ENCODE measurements around the gene GNPTG. TPM values are rescaled to one million over a fixed set of nuclear protein-coding genes. Genes with fewer than 3 reads are reported as not detected.

Gene GNPTG
- total RNA-seq, 2 donors from 2014 or later = 34.0 to 38.4 TPM

GRCh38 chr16:1367486-1368174, 15.9 kb downstream of the GNPTG start:
- Mint-ChIP-seq H3K27ac (no peak overlapping the region), H3K4me1 (no peaks in the 10 kb centered on the region), H3K9me3 (no peaks in the 10 kb centered on the region), H3K27me3 (ENCODE audit: insufficient read depth) (no peaks in the 10 kb centered on the region), H3K4me3 (no peak overlapping the region), H3K36me3 (ENCODE audit: low read depth) (peaks cover 36% of the 10 kb centered on the region)
- Histone ChIP-seq H3K9ac (ENCODE audit: extremely low read depth, low read length, poor library complexity, severe bottlenecking) (no peak overlapping the region), H3K36me3 (ENCODE audit: control insufficient read depth, insufficient read depth, low read length) (peaks cover 32% of the 10 kb centered on the region), H3K27ac (ENCODE audit: low read depth, low read length) (no peak overlapping the region), H3K27me3 (ENCODE audit: control insufficient read depth, insufficient read depth, low read length, poor library complexity, severe bottlenecking) (no peaks in the 10 kb centered on the region), H3K4me3 (ENCODE audit: low read length) (no peak overlapping the region), H3K4me1 (ENCODE audit: control insufficient read depth, insufficient read depth, low read length) (no peaks in the 10 kb centered on the region), H3K9me3 (ENCODE audit: control insufficient read depth, low read length) (no peaks in the 10 kb centered on the region)
- DNase-seq = no peak
- no peak for TF ChIP-seq CTCF (conservative IDR thresholded peaks at IDR 0.05)
- WGBS, 2 experiments (ENCODE audit: insufficient coverage in 1 of 2, insufficient read length in 1 of 2) = 97 to 98% methylated on average over 6 to 22 of the region's 27 CpGs

GRCh38 chr16:1371054-1371978, 19.6 kb downstream of the GNPTG start:
- Mint-ChIP-seq H3K27me3 (ENCODE audit: insufficient read depth) (no peaks in the 10 kb centered on the region), H3K9me3 (no peaks in the 10 kb centered on the region), H3K36me3 (ENCODE audit: low read depth) (peaks cover 18% of the 10 kb centered on the region), H3K27ac (no peak overlapping the region), H3K4me1 (no peaks in the 10 kb centered on the region), H3K4me3 (no peak overlapping the region)
- TF ChIP-seq CTCF (conservative IDR thresholded peaks at IDR 0.05) = no peak
- WGBS, 2 experiments (ENCODE audit: insufficient coverage in 1 of 2, insufficient read length in 1 of 2) = 96 to 97% methylated on average over 25 to 33 of the region's 33 CpGs
- no peak overlapping the region for H3K27ac ChIP-seq (ENCODE audit: low read depth, low read length)
- H3K36me3 ChIP-seq (ENCODE audit: control insufficient read depth, insufficient read depth, low read length) = peaks cover 6% of the 10 kb centered on the region
- no peak overlapping the region for H3K4me3 ChIP-seq (ENCODE audit: low read length)
- no peaks in the 10 kb centered on the region for H3K9me3 ChIP-seq (ENCODE audit: control insufficient read depth, low read length)
- H3K9ac ChIP-seq (ENCODE audit: extremely low read depth, low read length, poor library complexity, severe bottlenecking) = no peak overlapping the region
- no peak for DNase-seq
- H3K4me1 ChIP-seq (ENCODE audit: control insufficient read depth, insufficient read depth, low read length) = no peaks in the 10 kb centered on the region
- no peaks in the 10 kb centered on the region for H3K27me3 ChIP-seq (ENCODE audit: control insufficient read depth, insufficient read depth, low read length, poor library complexity, severe bottlenecking)

GRCh38 chr16:1372292-1372950, 20.7 kb downstream of the GNPTG start:
- H3K36me3 ChIP-seq (ENCODE audit: control insufficient read depth, insufficient read depth, low read length) = peaks cover 6% of the 10 kb centered on the region
- H3K27ac ChIP-seq (ENCODE audit: low read depth, low read length) = no peak overlapping the region
- Mint-ChIP-seq H3K36me3 (ENCODE audit: low read depth) (peaks cover 22% of the 10 kb centered on the region), H3K4me3 (no peak overlapping the region), H3K4me1 (no peaks in the 10 kb centered on the region), H3K27me3 (ENCODE audit: insufficient read depth) (no peaks in the 10 kb centered on the region), H3K27ac (no peak overlapping the region), H3K9me3 (no peaks in the 10 kb centered on the region)
- H3K4me1 ChIP-seq (ENCODE audit: control insufficient read depth, insufficient read depth, low read length) = no peaks in the 10 kb centered on the region
- H3K4me3 ChIP-seq (ENCODE audit: low read length) = no peak overlapping the region
- H3K9ac ChIP-seq (ENCODE audit: extremely low read depth, low read length, poor library complexity, severe bottlenecking) = no peak overlapping the region
- H3K27me3 ChIP-seq (ENCODE audit: control insufficient read depth, insufficient read depth, low read length, poor library complexity, severe bottlenecking) = no peaks in the 10 kb centered on the region
- no peak for DNase-seq
- WGBS, 2 experiments (ENCODE audit: insufficient coverage in 1 of 2, insufficient read length in 1 of 2) = 86 to 95% methylated on average over 3 to 18 of the region's 21 CpGs
- TF ChIP-seq CTCF (conservative IDR thresholded peaks at IDR 0.05) = no peak
- no peaks in the 10 kb centered on the region for H3K9me3 ChIP-seq (ENCODE audit: control insufficient read depth, low read length)

Data from endodermal cell (in vitro differentiated cells).